ENCODE measurements around the gene ST6GAL1. TPM values are rescaled to one million over a fixed set of nuclear protein-coding genes. Genes with fewer than 3 reads are reported as not detected.
"Not testable (repeated sequence)": the region's sequence is repeated elsewhere in the genome, so short reads cannot be mapped to it uniquely, and the experiment has no call there.

The ST6GAL1 gene
- total RNA-seq, 4 donors from 2014 or later: 32.6 to 107 (median 57.1) TPM

DNA sequence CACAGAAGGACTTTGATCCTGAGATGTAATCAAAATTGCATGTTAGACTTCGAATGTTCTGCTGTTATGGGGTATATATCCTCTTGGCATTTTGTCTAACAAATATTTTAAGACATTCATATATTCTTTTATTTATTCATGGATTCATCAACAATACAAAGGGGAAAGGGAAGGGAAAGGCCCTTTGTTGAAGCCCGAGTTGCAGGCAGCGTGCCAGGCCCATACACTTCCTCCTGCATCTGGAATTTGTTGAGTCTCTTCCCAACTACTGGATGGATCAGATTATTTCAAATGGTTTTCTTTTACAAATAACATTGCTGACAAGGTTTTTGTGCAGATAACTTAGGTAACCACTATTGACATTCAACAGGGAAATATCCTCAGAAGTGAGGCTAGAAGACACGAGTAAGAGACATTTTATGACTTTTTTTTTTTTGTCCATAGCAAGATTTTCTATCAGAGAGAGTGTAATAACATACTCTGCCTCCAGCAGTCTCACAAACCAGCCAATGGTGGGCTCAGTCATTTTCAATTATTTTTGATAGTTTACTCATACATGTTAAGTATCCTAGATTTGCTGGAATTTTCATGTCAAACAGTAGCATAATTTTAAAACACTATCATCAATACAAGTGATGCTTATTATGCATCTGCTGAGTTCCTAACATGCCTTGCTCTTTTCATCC lies 114.7 kb downstream of the ST6GAL1 start:
- TF ChIP-seq POLR2A (IDR thresholded peaks at IDR 0.05): no peak
- TF ChIP-seq, protein P1, sequence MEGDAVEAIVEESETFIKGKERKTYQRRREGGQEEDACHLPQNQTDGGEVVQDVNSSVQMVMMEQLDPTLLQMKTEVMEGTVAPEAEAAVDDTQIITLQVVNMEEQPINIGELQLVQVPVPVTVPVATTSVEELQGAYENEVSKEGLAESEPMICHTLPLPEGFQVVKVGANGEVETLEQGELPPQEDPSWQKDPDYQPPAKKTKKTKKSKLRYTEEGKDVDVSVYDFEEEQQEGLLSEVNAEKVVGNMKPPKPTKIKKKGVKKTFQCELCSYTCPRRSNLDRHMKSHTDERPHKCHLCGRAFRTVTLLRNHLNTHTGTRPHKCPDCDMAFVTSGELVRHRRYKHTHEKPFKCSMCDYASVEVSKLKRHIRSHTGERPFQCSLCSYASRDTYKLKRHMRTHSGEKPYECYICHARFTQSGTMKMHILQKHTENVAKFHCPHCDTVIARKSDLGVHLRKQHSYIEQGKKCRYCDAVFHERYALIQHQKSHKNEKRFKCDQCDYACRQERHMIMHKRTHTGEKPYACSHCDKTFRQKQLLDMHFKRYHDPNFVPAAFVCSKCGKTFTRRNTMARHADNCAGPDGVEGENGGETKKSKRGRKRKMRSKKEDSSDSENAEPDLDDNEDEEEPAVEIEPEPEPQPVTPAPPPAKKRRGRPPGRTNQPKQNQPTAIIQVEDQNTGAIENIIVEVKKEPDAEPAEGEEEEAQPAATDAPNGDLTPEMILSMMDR (IDR thresholded peaks at IDR 0.05): no peak
- Histone ChIP-seq H3K9me3 (no peaks in the 10 kb centered on the region), H3K27ac (no peak overlapping the region), H3K36me3 (no peaks in the 10 kb centered on the region), H3K27me3 (no peaks in the 10 kb centered on the region), H3K4me1 (no peaks in the 10 kb centered on the region), H3K4me3 (no peak overlapping the region)
- intact Hi-C loops (cut with DNase I; ENCODE audit: low total_unique reads): no loop called here
- no peak for DNase-seq

DNA sequence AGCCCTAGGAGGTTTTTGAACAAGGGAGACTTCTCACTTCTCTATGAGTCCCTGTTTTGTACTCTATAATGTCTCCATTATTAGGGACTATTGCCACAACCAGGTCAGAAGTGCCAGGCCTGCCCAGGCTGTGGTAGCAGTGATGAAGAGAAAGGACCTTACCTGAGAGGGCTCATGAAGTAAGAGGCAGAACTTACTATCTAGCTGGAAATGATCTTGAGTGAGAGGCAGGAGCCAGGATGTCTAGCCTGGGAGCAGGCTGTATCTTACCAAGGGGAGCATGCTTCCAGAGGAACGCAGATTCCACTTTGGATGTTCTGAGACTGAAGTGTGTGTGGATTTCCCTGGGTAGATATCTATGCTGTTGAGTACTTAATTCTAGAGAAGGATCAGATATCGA lies 115.7 kb downstream of the ST6GAL1 start:
- intact Hi-C loops (cut with DNase I; ENCODE audit: low total_unique reads): no loop called here
- no peak for TF ChIP-seq POLR2A (IDR thresholded peaks at IDR 0.05)
- TF ChIP-seq, protein P1 (IDR thresholded peaks at IDR 0.05): no peak

DNA sequence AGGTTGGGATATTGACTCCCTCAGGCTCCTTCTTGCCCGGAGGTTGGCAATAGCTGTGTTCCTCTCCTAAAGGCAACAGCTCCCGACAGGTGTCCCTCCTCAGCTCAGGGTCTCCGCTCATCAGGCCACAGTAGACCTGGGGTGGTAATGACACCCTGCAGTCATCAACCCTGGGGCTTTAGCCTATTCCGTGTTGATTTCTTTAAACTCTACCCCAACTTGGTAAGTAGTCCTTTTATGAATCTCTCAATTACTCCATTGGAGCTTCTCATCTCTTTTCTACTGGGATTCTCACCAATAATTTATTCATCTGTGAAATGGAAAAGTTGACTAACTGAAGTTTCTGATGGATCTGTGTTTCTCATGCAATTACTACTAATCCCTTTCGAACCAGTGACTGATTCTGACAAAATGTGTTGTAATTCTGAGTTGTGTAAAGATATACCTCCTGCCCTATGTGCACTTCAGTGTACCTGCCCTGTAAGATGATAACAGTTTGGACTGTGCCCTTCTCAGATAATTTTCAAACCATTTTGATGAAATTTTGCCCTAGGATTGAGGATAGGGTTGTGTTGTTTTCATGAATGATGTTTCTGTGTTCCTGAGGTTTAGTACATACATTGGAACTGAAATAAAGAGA lies 119.3 kb downstream of the ST6GAL1 start:
- DNase-seq: no peak
- Histone ChIP-seq H3K36me3 (no peaks in the 10 kb centered on the region), H3K4me3 (no peak overlapping the region), H3K4me1 (no peaks in the 10 kb centered on the region), H3K27me3 (no peaks in the 10 kb centered on the region), H3K27ac (no peak overlapping the region), H3K9me3 (no peaks in the 10 kb centered on the region)
- intact Hi-C loops (cut with DNase I; ENCODE audit: low total_unique reads): no loop called here
- no peak for TF ChIP-seq POLR2A (IDR thresholded peaks at IDR 0.05)
- TF ChIP-seq, protein P1 (IDR thresholded peaks at IDR 0.05): no peak

More for the DNA sequence above, 115.7 kb downstream of the ST6GAL1 start:
- Histone ChIP-seq H3K9me3 (no peaks in the 10 kb centered on the region), H3K27me3 (no peaks in the 10 kb centered on the region), H3K4me1 (no peaks in the 10 kb centered on the region), H3K4me3 (no peak overlapping the region), H3K36me3 (no peaks in the 10 kb centered on the region), H3K27ac (no peak overlapping the region)
- no peak for DNase-seq

DNA sequence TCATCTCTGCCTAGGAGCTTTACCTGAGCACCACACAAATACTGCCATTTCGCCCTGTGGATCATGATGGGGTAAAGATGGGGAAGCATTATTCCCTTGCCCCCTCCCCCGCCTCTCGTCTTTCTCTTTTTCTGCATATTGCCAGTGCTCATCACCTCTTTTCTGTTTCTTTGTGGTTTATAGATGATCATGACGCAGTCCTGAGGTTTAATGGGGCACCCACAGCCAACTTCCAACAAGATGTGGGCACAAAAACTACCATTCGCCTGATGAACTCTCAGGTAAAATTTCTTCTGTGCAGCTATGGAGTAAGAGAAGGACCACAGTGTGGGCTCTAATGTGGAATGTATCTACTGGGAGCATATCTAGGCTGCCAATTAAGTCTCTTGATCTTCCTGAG lies 120.7 kb downstream of the ST6GAL1 start:
- no peaks in the 10 kb centered on the region for H3K9me3 ChIP-seq
- H3K27ac ChIP-seq: no peak overlapping the region
- H3K4me3 ChIP-seq: no peak overlapping the region
- no peaks in the 10 kb centered on the region for H3K36me3 ChIP-seq
- TF ChIP-seq, protein P1 (IDR thresholded peaks at IDR 0.05): no peak
- no peak for TF ChIP-seq POLR2A (IDR thresholded peaks at IDR 0.05)
- intact Hi-C loops (cut with DNase I; ENCODE audit: low total_unique reads): no loop called here
- DNase-seq: no peak
- H3K27me3 ChIP-seq: no peaks in the 10 kb centered on the region
- H3K4me1 ChIP-seq: no peaks in the 10 kb centered on the region

DNA sequence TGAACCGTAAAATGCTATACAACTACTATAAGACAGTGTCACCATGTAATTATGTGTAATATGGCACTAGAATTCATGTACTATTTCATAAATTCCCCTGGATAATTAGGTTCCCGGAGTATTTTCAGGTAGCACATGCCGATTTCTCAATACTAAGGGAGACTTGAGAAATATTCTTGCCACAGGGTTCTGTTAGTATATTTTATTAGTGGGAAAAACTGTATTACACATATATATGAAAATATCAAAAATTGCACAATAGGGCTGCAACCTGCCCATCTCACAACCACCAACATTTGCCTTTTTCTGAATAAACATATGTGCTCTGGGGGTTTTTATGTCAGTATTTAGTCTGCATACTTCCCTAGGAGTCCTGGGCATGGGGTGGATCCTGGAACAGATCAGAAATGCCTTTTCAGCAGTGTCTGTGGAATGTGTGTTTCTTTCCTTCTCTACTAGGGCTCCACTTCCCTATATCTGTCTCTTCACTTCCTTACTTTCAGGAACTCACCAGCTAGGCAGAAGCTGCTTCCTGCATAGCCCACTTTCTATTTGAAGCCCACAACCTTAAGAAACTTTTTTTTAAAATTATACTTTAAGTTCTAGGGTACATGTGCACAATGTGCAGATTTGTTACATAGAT lies 121.5 kb downstream of the ST6GAL1 start:
- no peak overlapping the region for H3K4me3 ChIP-seq
- intact Hi-C loops (cut with DNase I; ENCODE audit: low total_unique reads): no loop called here

DNA sequence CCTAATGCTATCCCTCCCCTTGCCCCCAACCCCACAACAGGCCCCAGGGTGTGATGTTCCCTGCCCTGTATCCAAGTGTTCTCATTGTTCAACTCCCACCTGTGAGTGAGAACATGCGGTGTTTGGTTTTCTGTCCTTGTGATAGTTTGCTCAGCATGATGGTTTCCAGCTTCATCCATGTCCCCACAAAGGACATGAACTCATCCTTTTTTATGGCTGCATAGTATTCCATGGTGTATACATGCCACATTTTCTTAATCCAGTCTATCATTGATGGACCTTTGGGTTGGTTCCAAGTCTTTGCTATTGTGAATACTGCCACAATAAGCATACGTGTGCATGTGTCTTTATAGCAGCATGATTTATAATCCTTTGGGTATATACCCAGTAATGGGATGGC lies 122.1 kb downstream of the ST6GAL1 start:
- intact Hi-C loops (cut with DNase I; ENCODE audit: low total_unique reads); H3K9me3 ChIP-seq; H3K4me3 ChIP-seq; DNase-seq; H3K36me3 ChIP-seq; H3K27ac ChIP-seq; H3K27me3 ChIP-seq; H3K4me1 ChIP-seq: not testable (repeated sequence)

More for the DNA sequence above, 121.5 kb downstream of the ST6GAL1 start:
- no peaks in the 10 kb centered on the region for H3K9me3 ChIP-seq
- no peaks in the 10 kb centered on the region for H3K4me1 ChIP-seq
- no peak for DNase-seq
- no peaks in the 10 kb centered on the region for H3K36me3 ChIP-seq
- TF ChIP-seq POLR2A (IDR thresholded peaks at IDR 0.05): no peak
- TF ChIP-seq, protein P1 (IDR thresholded peaks at IDR 0.05): no peak
- H3K27ac ChIP-seq: no peak overlapping the region
- H3K27me3 ChIP-seq: no peaks in the 10 kb centered on the region

DNA sequence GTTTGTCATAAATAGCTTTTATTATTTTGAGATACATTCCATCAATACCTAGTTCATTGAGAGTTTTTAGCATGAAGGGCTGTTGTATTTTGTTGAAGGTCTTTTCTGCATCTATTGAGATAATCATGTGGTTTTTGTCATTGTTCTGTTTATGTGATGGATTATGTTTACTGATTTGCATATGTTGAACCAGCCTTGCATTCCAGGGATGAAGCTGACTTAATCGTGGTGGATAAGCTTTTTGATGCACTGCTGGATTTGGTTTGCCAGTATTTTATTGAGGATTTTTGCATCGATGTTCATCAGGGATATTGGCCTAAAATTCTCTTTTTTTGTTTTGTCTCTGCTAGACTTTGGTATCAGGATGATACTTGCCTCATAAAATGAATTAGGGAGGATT lies 124.1 kb downstream of the ST6GAL1 start:
- H3K9me3 ChIP-seq; H3K4me1 ChIP-seq; H3K27me3 ChIP-seq; DNase-seq; H3K4me3 ChIP-seq; H3K36me3 ChIP-seq; intact Hi-C loops (cut with DNase I; ENCODE audit: low total_unique reads); H3K27ac ChIP-seq: not testable (repeated sequence)

DNA sequence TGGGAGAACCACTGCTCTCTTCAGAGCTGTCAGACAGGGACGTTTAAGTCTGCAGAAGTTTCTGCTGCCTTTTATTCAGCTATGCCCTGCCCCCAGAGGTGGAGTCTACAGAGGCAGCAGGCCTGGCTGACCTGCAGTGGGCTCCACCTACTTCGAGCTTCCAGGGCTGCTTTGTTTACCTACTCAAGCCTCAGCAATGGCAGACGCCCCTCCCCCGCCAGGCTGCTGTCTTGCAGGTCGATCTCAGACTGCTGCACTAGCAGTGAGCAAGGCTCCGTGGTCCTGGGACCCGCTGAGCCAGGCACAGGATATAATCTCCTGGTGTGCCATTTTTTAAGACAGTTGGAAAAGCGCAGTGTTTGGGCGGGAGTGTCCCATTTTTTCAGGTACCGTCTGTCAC lies 127.5 kb downstream of the ST6GAL1 start:
- intact Hi-C loops (cut with DNase I; ENCODE audit: low total_unique reads); DNase-seq; H3K36me3 ChIP-seq: not testable (repeated sequence)

More for the DNA sequence above, 127.5 kb downstream of the ST6GAL1 start:
- H3K27ac ChIP-seq, H3K9me3 ChIP-seq, H3K4me3 ChIP-seq, H3K27me3 ChIP-seq, H3K4me1 ChIP-seq: not testable (repeated sequence)

Data from uterus (tissue), 4 donors.